Activated naive CD8-positive, alpha-beta T cell treated with anti-CD3 and anti-CD28 coated beads for 36 hours (primary cell): ENCODE measurements around the gene ASAP2. TPM values are rescaled to one million over a fixed set of nuclear protein-coding genes. Genes with fewer than 3 reads are reported as not detected.
A peak's percentile ranks its signal among the peaks of the same experiment; 100 is the strongest.

Experiments used
- DNase-seq: peaks from one replicate; pipeline ENCODE4 v3.0.0; 2021
- H3K27ac Mint-ChIP-seq: one replicate; pipeline ENCODE4 v1.8.0; 2022; ENCODE audit warnings: mild to moderate bottlenecking, moderate library complexity, mixed read lengths
- H3K27me3 Mint-ChIP-seq: one replicate; pipeline ENCODE4 v1.8.0; 2022; ENCODE audit warnings: mild to moderate bottlenecking, mixed read lengths
- H3K36me3 Mint-ChIP-seq: one replicate; pipeline ENCODE4 v1.8.0; 2021; ENCODE audit warnings: mild to moderate bottlenecking, mixed read lengths
- H3K4me1 Mint-ChIP-seq: one replicate; pipeline ENCODE4 v1.8.0; 2021; ENCODE audit warnings: mixed read lengths
- H3K4me3 Mint-ChIP-seq: one replicate; pipeline ENCODE4 v1.8.0; 2022; ENCODE audit warnings: mild to moderate bottlenecking, moderate library complexity, mixed read lengths
- H3K9me3 Mint-ChIP-seq: one replicate; pipeline ENCODE4 v1.8.0; 2022; ENCODE audit warnings: mixed read lengths
- total RNA-seq, 2 experiments: library from RNA; stranded (reverse); gene quantifications; one replicate each; pipeline ENCODE4 v1.2.3, GENCODE V29; 2021

The ASAP2 gene
- total RNA-seq, 2 experiments from 2014 or later = 0.04 to 0.12 TPM

GRCh38 chr2:9200633-9201015, 6.0 kb upstream of the ASAP2 start:
- H3K9me3 Mint-ChIP-seq = peaks cover 1% of the 10 kb centered on the region

DNA sequence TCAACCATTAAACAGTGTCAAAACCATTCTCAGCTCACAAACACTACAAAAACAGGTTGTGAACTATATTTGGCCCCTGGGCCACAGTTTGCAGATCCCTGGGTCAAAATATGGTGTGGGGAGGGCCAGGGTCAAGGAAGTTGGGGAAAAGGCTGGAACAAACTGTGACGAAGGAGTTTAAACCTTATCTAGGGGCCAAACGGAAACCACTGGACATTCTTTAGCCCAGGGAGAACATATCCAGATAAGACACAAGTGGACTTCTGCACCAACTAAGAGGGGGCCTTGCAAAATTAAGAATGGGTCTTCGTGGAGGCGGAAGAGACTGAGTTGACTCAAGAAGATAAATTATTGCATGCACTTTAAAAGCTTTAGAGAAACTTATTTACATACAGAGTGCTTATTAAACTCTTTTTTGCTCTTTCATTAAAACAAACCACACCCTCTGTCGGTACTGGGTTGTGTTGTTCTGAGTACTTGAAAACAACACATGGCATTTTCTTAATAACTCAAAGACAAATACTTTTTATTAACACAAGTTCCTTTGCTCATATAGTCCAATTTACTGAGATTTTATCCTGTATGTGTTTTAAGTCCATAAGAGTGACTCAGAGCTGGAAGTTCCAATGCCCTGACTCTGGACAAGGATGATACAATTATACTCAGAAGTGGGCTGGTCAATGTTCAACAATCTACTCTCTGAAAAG, 5.3 kb upstream of the ASAP2 start:
- Mint-ChIP-seq H3K9me3 (peaks cover 1% of the 10 kb centered on the region), H3K36me3 (no peaks in the 10 kb centered on the region), H3K27me3 (peaks cover 71% of the 10 kb centered on the region), H3K4me1 (peaks cover 2% of the 10 kb centered on the region), H3K27ac (no peak overlapping the region), H3K4me3 (no peak overlapping the region)
- DNase-seq = no peak

More at GRCh38 chr2:9200633-9201015, 6.0 kb upstream of the ASAP2 start:
- H3K36me3 Mint-ChIP-seq = no peaks in the 10 kb centered on the region
- no peak overlapping the region for H3K27ac Mint-ChIP-seq
- no peaks in the 10 kb centered on the region for H3K4me1 Mint-ChIP-seq
- no peak overlapping the region for H3K4me3 Mint-ChIP-seq
- peaks cover 65% of the 10 kb centered on the region for H3K27me3 Mint-ChIP-seq
- DNase-seq = no peak

- H3K36me3 Mint-ChIP-seq = no peaks in the 10 kb centered on the region
- DNase-seq = no peak
- H3K27me3 Mint-ChIP-seq = peaks cover 59% of the 10 kb centered on the region
- H3K4me1 Mint-ChIP-seq = peaks cover 2% of the 10 kb centered on the region
- no peaks in the 10 kb centered on the region for H3K9me3 Mint-ChIP-seq
- H3K4me3 Mint-ChIP-seq = no peak overlapping the region
- H3K27ac Mint-ChIP-seq = no peak overlapping the region
Observed at GRCh38 chr2:9203006-9203405, 3.6 kb upstream of the ASAP2 start.

- Mint-ChIP-seq H3K4me1 (peaks cover 2% of the 10 kb centered on the region), H3K27me3 (peaks cover 64% of the 10 kb centered on the region), H3K36me3 (no peaks in the 10 kb centered on the region), H3K9me3 (no peaks in the 10 kb centered on the region), H3K27ac (no peak overlapping the region), H3K4me3 (no peak overlapping the region)
- no peak for DNase-seq
Observed at GRCh38 chr2:9203876-9204275, 2.7 kb upstream of the ASAP2 start.

DNA sequence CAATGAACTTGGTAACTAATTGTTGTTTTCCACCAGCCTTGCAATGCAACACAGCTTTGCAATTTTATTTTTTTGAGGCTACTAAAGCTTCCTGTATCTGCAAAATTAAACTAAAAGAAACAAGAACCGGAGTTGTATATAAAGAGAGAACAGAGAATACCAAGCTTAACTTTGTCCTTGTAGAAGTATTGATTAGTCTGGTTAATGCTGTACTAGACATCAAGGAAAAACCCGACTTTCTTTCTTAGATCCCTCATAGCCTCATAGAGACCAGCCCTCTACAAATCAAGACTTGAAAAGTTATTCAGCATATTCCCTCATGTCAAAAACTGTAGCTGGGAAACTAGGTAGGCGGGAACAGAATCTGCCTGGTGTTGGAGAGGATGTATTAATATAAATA, 1.7 kb upstream of the ASAP2 start:
- Mint-ChIP-seq H3K4me3 (no peak overlapping the region), H3K27me3 (peaks cover 67% of the 10 kb centered on the region), H3K27ac (no peak overlapping the region)

GRCh38 chr2:9205486-9205885, 1.1 kb upstream of the ASAP2 start:
- Mint-ChIP-seq H3K27me3 (peaks cover 69% of the 10 kb centered on the region), H3K4me1 (peaks cover 2% of the 10 kb centered on the region), H3K4me3 (peak overlapping the region; percentile 76), H3K27ac (no peak overlapping the region), H3K36me3 (no peaks in the 10 kb centered on the region), H3K9me3 (no peaks in the 10 kb centered on the region)
- no peak for DNase-seq

More for the DNA sequence above, 1.7 kb upstream of the ASAP2 start:
- Mint-ChIP-seq H3K9me3 (no peaks in the 10 kb centered on the region), H3K36me3 (no peaks in the 10 kb centered on the region), H3K4me1 (peaks cover 2% of the 10 kb centered on the region)
- no peak for DNase-seq

DNA sequence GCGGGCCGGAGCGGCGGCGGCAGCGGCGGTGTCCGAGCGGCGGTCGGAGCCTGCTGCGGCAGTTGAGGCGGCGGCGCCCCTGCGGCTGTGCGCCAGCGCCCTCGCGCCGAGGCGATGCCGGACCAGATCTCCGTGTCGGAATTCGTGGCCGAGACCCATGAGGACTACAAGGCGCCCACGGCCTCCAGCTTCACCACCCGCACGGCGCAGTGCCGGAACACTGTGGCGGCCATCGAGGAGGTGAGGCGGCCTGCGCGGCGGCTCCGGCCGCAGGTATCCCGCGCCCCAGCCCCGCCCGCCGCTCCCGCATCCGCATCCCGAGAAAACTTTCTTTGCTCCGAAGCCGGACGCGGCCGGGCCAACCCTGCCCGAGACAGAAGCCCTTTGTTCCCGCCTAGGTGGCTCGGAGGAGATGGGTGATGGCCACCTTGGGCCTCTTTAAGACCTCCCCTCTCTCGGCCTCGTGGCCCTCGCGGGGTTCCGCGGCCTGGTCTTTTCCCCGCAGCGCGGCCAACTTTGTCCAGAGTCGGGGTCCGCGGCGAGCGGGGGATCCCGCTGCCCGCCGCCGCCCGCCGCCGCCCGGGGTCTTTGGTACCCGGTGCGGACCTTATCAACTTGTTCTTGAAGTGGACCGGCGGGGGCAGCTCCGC, 504 bp downstream of the ASAP2 start:
- H3K4me3 Mint-ChIP-seq = peak overlapping the region; percentile 62
- DNase-seq = no peak
- no peaks in the 10 kb centered on the region for H3K36me3 Mint-ChIP-seq
- no peak overlapping the region for H3K27ac Mint-ChIP-seq
- peaks cover 73% of the 10 kb centered on the region for H3K27me3 Mint-ChIP-seq
- peaks cover 2% of the 10 kb centered on the region for H3K4me1 Mint-ChIP-seq
- H3K9me3 Mint-ChIP-seq = no peaks in the 10 kb centered on the region

- Mint-ChIP-seq H3K27ac (no peak overlapping the region), H3K27me3 (peaks cover 71% of the 10 kb centered on the region), H3K4me1 (peaks cover 2% of the 10 kb centered on the region), H3K36me3 (no peaks in the 10 kb centered on the region), H3K4me3 (no peak overlapping the region), H3K9me3 (no peaks in the 10 kb centered on the region)
- DNase-seq = no peak
Observed at GRCh38 chr2:9207641-9208311, 1.2 kb downstream of the ASAP2 start.

GRCh38 chr2:9208875-9209274, 2.3 kb downstream of the ASAP2 start:
- H3K27ac Mint-ChIP-seq = no peak overlapping the region
- H3K27me3 Mint-ChIP-seq = peaks cover 66% of the 10 kb centered on the region
- no peaks in the 10 kb centered on the region for H3K36me3 Mint-ChIP-seq
- DNase-seq = no peak
- peaks cover 2% of the 10 kb centered on the region for H3K4me1 Mint-ChIP-seq
- no peaks in the 10 kb centered on the region for H3K9me3 Mint-ChIP-seq
- no peak overlapping the region for H3K4me3 Mint-ChIP-seq

DNA sequence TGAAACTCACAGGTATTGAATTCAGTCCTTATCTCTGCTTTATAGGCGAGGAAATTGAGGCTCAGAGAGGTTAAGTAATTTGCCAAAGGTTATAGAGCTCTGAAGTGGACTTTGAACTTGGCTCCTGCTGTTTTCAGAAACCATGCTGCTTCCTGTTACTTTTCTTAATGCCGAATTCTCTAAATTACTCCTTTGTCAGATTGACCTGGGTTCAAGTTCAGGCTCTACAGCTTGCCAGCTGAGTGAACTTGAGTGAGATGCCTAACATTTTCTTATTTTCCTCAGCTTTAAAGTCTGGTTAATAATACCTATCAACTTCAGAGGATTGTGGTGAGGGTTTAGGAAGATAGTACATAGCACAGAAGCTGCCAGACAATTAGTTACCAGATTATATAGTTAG, 3.4 kb downstream of the ASAP2 start:
- H3K4me3 Mint-ChIP-seq = no peak overlapping the region
- no peak overlapping the region for H3K27ac Mint-ChIP-seq
- H3K4me1 Mint-ChIP-seq = peaks cover 2% of the 10 kb centered on the region
- H3K36me3 Mint-ChIP-seq = no peaks in the 10 kb centered on the region
- peaks cover 56% of the 10 kb centered on the region for H3K27me3 Mint-ChIP-seq
- DNase-seq = no peak
- H3K9me3 Mint-ChIP-seq = no peaks in the 10 kb centered on the region

GRCh38 chr2:9211496-9211895, 4.9 kb downstream of the ASAP2 start:
- Mint-ChIP-seq H3K9me3 (no peaks in the 10 kb centered on the region), H3K36me3 (no peaks in the 10 kb centered on the region), H3K27me3 (peaks cover 48% of the 10 kb centered on the region), H3K27ac (no peak overlapping the region), H3K4me1 (no peaks in the 10 kb centered on the region), H3K4me3 (no peak overlapping the region)
- no peak for DNase-seq

GRCh38 chr2:9212010-9212635, 5.5 kb downstream of the ASAP2 start:
- no peaks in the 10 kb centered on the region for H3K4me1 Mint-ChIP-seq
- H3K27me3 Mint-ChIP-seq = peaks cover 49% of the 10 kb centered on the region
- H3K9me3 Mint-ChIP-seq = no peaks in the 10 kb centered on the region
- no peak overlapping the region for H3K4me3 Mint-ChIP-seq
- H3K36me3 Mint-ChIP-seq = no peaks in the 10 kb centered on the region
- H3K27ac Mint-ChIP-seq = no peak overlapping the region
- no peak for DNase-seq

- Mint-ChIP-seq H3K9me3 (no peaks in the 10 kb centered on the region), H3K36me3 (no peaks in the 10 kb centered on the region), H3K27me3 (peaks cover 50% of the 10 kb centered on the region), H3K4me3 (no peak overlapping the region), H3K4me1 (no peaks in the 10 kb centered on the region), H3K27ac (no peak overlapping the region)
- DNase-seq = no peak
Observed at GRCh38 chr2:9212661-9213411, 6.2 kb downstream of the ASAP2 start.

- Mint-ChIP-seq H3K4me3 (no peak overlapping the region), H3K27me3 (peaks cover 49% of the 10 kb centered on the region), H3K36me3 (no peaks in the 10 kb centered on the region), H3K4me1 (no peaks in the 10 kb centered on the region), H3K9me3 (no peaks in the 10 kb centered on the region), H3K27ac (no peak overlapping the region)
- DNase-seq = no peak
Observed at GRCh38 chr2:9213477-9214051, 7.0 kb downstream of the ASAP2 start.
